K562 (cell line): ENCODE data around the gene SCAMP5. TPM values are rescaled to one million over a fixed set of nuclear protein-coding genes. Genes with fewer than 3 reads are reported as not detected.

Source experiments
- ARID3B ChIP-seq: fragments of 250-450 bp; sonication (Bioruptor Pico); IDR thresholded peaks from 2 replicates; pipeline ENCODE4 v1.4.0; 2020; ENCODE audit warnings: borderline replicate concordance
- CEBPG ChIP-seq, 3 experiments: fragments of 200-800 bp in 1 of 3; sonication (Bioruptor generic) in 1 of 3; sonication (generic) in 1 of 3; formaldehyde crosslinking in 1 of 3; IDR thresholded peaks in 2 of 3; conservative IDR thresholded peaks in 1 of 3; 2 replicates each; pipeline versions ENCODE4 v1.6.1 to v1.8.0; 2016 to 2022; ENCODE audit warnings: missing compliant biosample characterization in 2 of 3, missing genetic modification characterization in 2 of 3, mild to moderate bottlenecking in 1 of 3, missing genetic modification reagents in 1 of 3
- KHSRP ChIP-seq: fragments of 450-650 bp; IDR thresholded peaks from 2 replicates; pipeline ENCODE4 v1.6.1; 2017
- PTTG1 ChIP-seq: fragments of 450-650 bp; IDR thresholded peaks from 2 replicates; pipeline ENCODE4 v1.6.1; 2016; ENCODE audit warnings: low read depth, mild to moderate bottlenecking, missing genetic modification characterization, missing compliant biosample characterization
- PURB ChIP-seq: sonication (generic); formaldehyde crosslinking; IDR thresholded peaks from 2 replicates; pipeline ENCODE4 v1.9.0; 2021; ENCODE audit warnings: low read depth, mild to moderate bottlenecking, missing genetic modification reagents
- SETDB1 ChIP-seq: IDR thresholded peaks from one replicate; pipeline ENCODE4 v1.6.1; 2012; ENCODE audit warnings: low read length, control low read depth, inconsistent platforms
- SNRNP70 ChIP-seq: fragments of 200-400 bp; formaldehyde crosslinking; optimal IDR thresholded peaks from 2 replicates; pipeline ENCODE3; 2017; ENCODE audit warnings: low read depth, low read length
- SRF ChIP-seq, 2 experiments: fragments of 250-450, 450-650 bp in 1 of 2; sonication (Bioruptor Pico) in 1 of 2; sonication (generic) in 1 of 2; formaldehyde crosslinking; IDR thresholded peaks; 2 replicates each; pipeline versions ENCODE4 v1.5.0 to v1.5.1; 2020 to 2022; ENCODE audit warnings: mild to moderate bottlenecking in 1 of 2, missing genetic modification reagents in 1 of 2
- TAF7 ChIP-seq: fragments of 450-650 bp; IDR thresholded peaks from 2 replicates; pipeline ENCODE4 v1.6.1; 2016; ENCODE audit warnings: missing genetic modification characterization, missing compliant biosample characterization
- TEAD4 ChIP-seq, 2 experiments: sonication (generic) in 1 of 2; formaldehyde crosslinking in 1 of 2; IDR thresholded peaks; 2 replicates each; pipeline versions ENCODE4 v1.6.1 to v1.8.0; 2012 to 2022; ENCODE audit warnings: borderline replicate concordance in 1 of 2, inconsistent platforms in 1 of 2, low read length in 1 of 2, mild to moderate bottlenecking in 1 of 2, missing genetic modification reagents in 1 of 2
- polyA plus RNA-seq, 8 experiments: library from polyadenylated mRNA; depleted of rRNA in 4 of 8; stranded (reverse) in 5 of 8; unstranded in 3 of 8; fragments of >200 nt; fragmentation: Nextera tagmentation in 2 of 8; fragmentation: Illumina TruSeq in 1 of 8; extraction: Ambion mirVana in 2 of 8; extraction: Trizol in 1 of 8; gene quantifications; 2 replicates each; pipeline versions ENCODE4 v1.2.1 to v1.2.3, GENCODE V29; 2011 to 2014; ENCODE audit warnings: inconsistent platforms in 1 of 8, missing spikeins in 1 of 8
- total RNA-seq, 7 experiments: library from RNA; depleted of rRNA in 6 of 7; stranded (reverse); fragments of >200 nt in 6 of 7; fragmentation: Illumina TruSeq in 2 of 7; extraction: Trizol in 2 of 7; gene quantifications; 2 replicates each; pipeline versions ENCODE4 v1.2.1 to v1.2.3, GENCODE V29; 2011 to 2021; ENCODE audit warnings: low replicate concordance in 1 of 7
- TF ChIP-seq, protein P1 (sequence below), 2 experiments: fragments of 250-450 bp in 1 of 2; fragments of 450-650 bp in 1 of 2; sonication (Bioruptor Pico) in 1 of 2; IDR thresholded peaks; 2 replicates each; pipeline versions ENCODE4 v1.6.1 to v1.8.0; 2016 to 2021; ENCODE audit warnings: mild to moderate bottlenecking in 2 of 2, moderate library complexity in 2 of 2, missing compliant biosample characterization in 1 of 2, missing genetic modification characterization in 1 of 2

Gene SCAMP5
- total and polyA plus RNA-seq, 9 of the 15 experiments (the other 6 are each of a cell fraction or from before 2014, with no cell fraction given), result 0.09 to 0.29 (median 0.19) TPM; not detected in 5

- no peak for TF ChIP-seq TEAD4 (IDR thresholded peaks at IDR 0.05; ENCODE audit: low read length)
- no peak for TF ChIP-seq TEAD4 (CRISPR knock-in tag; IDR thresholded peaks at IDR 0.05; ENCODE audit: borderline replicate concordance)
- no peak for TF ChIP-seq TAF7
- no peak for TF ChIP-seq SETDB1
- TF ChIP-seq PTTG1 (tag), result no peak
- no peak for TF ChIP-seq SNRNP70
- TF ChIP-seq ARID3B (CRISPR knock-in tag), result no peak
- TF ChIP-seq, protein P1, sequence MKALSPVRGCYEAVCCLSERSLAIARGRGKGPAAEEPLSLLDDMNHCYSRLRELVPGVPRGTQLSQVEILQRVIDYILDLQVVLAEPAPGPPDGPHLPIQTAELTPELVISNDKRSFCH (CRISPR knock-in tag; IDR thresholded peaks at IDR 0.05), result no peak
- TF ChIP-seq, protein P1 (tag; IDR thresholded peaks at IDR 0.05), result no peak
- TF ChIP-seq KHSRP, result no peak
- TF ChIP-seq CEBPG (CRISPR knock-in tag; IDR thresholded peaks at IDR 0.05), result no peak
- TF ChIP-seq CEBPG (tag; conservative IDR thresholded peaks at IDR 0.05 in 1 of 2, IDR thresholded peaks at IDR 0.05 in 1 of 2), result no peak
- TF ChIP-seq SRF (CRISPR knock-in tag; IDR thresholded peaks at IDR 0.05), result no peak
- no peak for TF ChIP-seq PURB (CRISPR knock-in tag)
These were observed 2.2 kb downstream of the SCAMP5 start (continued) for GRCh38 chr15:74997543-74997942.
